HG02852 (cell line): Measurements from ENCODE around the gene STK38L.

Experiments
- ATAC-seq: cut with Tn5 transposase; IDR thresholded peaks from one replicate; pipeline ENCODE4 v1.9.1; 2021; ENCODE audit warnings: mild to moderate bottlenecking, moderate library complexity; ENCODE audit not compliant: unreplicated experiment

The STK38L gene

GRCh38 chr12:27274706-27275105, 30.6 kb downstream of the STK38L start:
- ATAC-seq: no peak

GRCh38 chr12:27276275-27276674, 32.2 kb downstream of the STK38L start:
- ATAC-seq: no peak

- ATAC-seq: peak; percentile 92
Measured at GRCh38 chr12:27277846-27278260, 33.8 kb downstream of the STK38L start.

- no peak for ATAC-seq
Measured at GRCh38 chr12:27279826-27280225, 35.7 kb downstream of the STK38L start.

- ATAC-seq: no peak
Measured at GRCh38 chr12:27280412-27280811, 36.3 kb downstream of the STK38L start.

- ATAC-seq: no peak
Measured at GRCh38 chr12:27282754-27283153, 38.7 kb downstream of the STK38L start.

DNA sequence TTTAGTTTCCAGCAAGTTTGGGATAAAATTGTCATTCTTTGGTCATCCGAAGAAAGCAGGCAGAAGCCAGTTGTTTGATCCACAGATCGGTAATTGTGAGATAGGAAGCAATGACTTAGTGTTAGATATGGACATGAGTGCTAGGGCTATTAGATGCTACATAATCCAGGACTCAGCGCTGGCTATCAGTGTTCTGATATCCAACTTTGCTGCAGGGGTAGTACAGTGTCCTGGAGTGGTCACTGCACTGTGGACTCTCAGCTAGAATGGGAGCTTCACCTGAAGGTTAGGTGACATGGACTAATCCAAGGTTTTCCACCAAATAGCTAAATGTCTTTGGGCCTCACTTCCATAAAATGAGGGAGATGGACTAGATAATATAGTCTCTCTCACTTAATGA, 39.9 kb downstream of the STK38L start:
- no peak for ATAC-seq

- ATAC-seq: peak; percentile 56
Measured at GRCh38 chr12:27284751-27285150, 40.7 kb downstream of the STK38L start.

- ATAC-seq: no peak
Measured at GRCh38 chr12:27285403-27285802, 41.3 kb downstream of the STK38L start.

GRCh38 chr12:27289414-27289813, 45.3 kb downstream of the STK38L start:
- no peak for ATAC-seq

DNA sequence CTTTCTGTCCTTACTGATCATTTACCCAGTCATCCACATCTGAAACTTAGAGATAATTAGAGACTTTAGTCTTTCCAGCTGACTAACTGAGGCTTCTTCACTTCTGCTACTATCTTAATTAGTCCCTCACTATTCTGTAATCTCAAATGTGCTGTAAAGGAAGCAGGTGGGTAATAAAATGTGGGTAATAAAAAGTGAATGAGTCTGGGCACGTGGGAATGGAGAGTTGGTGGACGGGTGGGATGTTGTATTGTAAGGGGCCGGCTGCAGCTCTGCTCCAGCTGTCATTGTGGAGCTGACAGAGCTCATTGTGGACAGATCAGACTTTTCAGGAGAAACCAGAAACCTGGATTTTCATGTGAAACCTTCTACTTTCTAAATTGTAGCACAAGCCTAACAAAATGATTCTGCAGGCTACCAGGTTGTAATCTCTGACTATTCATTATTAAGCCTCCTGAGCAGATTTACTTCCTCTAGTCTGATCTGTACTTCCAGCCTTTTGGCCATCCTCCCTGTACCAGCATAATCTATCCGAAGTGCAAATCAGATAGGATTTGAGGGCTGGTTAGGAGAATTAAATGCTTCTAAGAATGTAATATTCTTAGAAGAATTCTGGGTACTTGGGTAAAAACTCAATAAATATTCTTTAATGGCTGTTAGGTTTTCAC, 46.5 kb downstream of the STK38L start:
- ATAC-seq: no peak

- no peak for ATAC-seq
Measured at GRCh38 chr12:27291862-27292261, 47.8 kb downstream of the STK38L start.

- no peak for ATAC-seq
Measured at GRCh38 chr12:27292718-27293117, 48.6 kb downstream of the STK38L start.

GRCh38 chr12:27293463-27293862, 49.4 kb downstream of the STK38L start:
- no peak for ATAC-seq

- ATAC-seq: no peak
Measured at GRCh38 chr12:27296674-27297073, 52.6 kb downstream of the STK38L start.

DNA sequence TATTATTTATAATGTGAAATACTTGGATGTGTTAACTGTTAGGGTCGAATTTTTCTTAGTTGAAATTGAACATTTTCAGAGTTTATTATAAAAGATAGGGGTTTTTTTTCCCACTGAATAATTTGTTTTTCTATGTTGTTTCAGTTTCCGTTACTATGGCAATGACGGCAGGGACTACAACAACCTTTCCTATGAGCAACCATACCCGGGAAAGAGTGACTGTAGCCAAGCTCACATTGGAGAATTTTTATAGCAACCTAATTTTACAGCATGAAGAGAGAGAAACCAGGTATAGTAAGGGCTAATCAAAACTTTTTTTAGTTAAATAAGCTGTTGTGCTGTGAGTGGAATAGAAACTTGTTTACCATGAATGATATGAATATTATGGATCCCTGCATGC, 53.5 kb downstream of the STK38L start:
- no peak for ATAC-seq

DNA sequence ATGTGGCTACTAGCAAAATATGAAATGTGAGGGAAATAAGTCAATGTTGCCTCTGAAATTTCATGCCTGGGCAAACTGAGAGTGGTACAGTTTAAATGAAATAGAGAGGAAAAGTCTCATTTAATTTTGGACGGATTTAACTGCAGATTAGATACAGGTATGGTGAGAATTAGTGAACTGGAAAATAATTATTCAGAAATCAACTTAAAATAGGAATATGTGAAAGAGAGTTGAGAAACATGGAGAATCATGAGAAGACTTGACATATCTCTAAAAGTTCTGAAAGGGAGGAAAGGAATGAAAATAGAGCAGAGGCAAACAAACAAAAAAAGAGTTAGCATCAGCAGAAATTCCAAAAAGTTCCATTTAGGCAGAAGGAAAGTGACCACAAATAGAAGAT, 55.0 kb downstream of the STK38L start:
- ATAC-seq: no peak

DNA sequence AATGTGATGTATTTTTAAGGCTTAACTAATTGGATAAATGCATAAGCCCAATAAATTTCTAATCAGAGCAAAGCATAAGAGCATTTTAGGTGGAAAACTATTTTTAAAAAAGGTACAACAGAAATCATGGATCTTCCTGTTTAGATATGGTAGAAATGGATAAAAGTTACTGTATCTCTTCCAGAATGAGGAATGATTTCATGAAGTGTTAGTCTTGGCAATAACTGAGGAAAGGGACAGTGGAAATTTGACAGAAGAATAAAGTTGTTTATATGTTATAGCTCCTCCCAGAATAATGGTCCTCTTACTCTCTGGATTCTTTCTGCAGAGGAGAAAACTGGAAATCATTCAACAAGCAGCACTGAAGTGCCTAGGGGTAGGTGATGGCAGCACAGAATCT, 56.1 kb downstream of the STK38L start:
- ATAC-seq: no peak

- ATAC-seq: no peak
Measured at GRCh38 chr12:27303139-27304111, 59.3 kb downstream of the STK38L start.

- no peak for ATAC-seq
Measured at GRCh38 chr12:27304856-27305255, 60.8 kb downstream of the STK38L start.

- ATAC-seq: no peak
Measured at GRCh38 chr12:27305673-27306456, 61.8 kb downstream of the STK38L start.
